GM12872 (cell line): ENCODE data around the gene TF.

Experiments used
- TF ChIP-seq, protein P1 (sequence below): IDR thresholded peaks from 3 replicates; pipeline ENCODE4 v1.5.1; 2011; ENCODE audit warnings: low read depth, mild to moderate bottlenecking, low read length, moderate library complexity; ENCODE audit not compliant: insufficient read depth

TF gene

DNA sequence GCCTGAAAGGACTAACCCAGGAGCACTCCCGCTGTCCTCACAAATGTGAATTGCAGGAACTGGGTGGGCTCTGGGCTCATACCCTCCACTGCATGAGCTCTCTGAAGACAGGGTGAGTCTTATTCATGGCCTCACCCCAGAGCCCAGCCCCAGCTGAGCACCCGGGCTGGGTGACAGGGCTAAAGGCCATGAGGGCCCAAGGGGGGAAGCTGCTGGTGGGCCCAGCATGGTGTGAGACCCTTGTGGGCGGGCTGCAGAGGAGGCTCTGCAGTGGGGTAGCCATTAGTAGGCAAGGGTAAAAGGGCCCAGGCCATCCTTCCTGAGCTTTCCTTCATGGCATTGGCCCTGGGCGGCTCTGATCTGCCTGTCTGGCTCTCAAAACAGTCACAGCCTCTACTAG, 89.8 kb downstream of the TF start:
- TF ChIP-seq, protein P1, sequence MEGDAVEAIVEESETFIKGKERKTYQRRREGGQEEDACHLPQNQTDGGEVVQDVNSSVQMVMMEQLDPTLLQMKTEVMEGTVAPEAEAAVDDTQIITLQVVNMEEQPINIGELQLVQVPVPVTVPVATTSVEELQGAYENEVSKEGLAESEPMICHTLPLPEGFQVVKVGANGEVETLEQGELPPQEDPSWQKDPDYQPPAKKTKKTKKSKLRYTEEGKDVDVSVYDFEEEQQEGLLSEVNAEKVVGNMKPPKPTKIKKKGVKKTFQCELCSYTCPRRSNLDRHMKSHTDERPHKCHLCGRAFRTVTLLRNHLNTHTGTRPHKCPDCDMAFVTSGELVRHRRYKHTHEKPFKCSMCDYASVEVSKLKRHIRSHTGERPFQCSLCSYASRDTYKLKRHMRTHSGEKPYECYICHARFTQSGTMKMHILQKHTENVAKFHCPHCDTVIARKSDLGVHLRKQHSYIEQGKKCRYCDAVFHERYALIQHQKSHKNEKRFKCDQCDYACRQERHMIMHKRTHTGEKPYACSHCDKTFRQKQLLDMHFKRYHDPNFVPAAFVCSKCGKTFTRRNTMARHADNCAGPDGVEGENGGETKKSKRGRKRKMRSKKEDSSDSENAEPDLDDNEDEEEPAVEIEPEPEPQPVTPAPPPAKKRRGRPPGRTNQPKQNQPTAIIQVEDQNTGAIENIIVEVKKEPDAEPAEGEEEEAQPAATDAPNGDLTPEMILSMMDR = no peak

DNA sequence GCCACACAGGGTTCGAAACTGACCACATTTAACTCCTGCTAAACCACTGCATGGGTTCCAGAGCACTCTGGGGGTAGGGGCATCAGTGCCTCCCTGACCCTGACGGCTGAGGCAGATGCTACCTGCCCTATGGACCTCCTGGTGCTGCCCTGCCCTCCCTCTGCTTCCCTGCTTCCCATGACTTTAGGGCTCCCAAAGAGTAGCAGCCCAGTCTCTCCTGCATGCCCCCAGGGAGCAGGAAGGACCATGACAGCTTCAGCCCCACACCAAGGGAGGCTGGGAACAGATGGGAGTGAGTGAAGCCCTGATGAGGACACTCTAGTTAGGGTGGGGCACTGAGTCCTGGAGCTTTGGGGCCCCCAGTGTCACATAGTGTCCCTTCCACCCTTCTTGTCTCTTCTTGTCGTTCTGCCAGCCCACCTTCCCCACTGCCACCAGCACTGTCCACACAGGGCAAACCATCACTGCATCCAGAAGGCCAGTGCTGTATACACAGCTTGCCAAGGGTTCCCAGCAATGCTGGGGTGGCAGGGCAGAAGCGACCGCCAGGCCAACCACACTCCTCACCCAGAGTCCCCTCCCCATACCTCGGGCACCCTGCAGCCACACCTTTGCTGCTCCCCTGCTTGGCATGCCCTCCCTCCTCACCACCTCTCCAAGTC, 90.4 kb downstream of the TF start:
- TF ChIP-seq, protein P1 = no peak

DNA sequence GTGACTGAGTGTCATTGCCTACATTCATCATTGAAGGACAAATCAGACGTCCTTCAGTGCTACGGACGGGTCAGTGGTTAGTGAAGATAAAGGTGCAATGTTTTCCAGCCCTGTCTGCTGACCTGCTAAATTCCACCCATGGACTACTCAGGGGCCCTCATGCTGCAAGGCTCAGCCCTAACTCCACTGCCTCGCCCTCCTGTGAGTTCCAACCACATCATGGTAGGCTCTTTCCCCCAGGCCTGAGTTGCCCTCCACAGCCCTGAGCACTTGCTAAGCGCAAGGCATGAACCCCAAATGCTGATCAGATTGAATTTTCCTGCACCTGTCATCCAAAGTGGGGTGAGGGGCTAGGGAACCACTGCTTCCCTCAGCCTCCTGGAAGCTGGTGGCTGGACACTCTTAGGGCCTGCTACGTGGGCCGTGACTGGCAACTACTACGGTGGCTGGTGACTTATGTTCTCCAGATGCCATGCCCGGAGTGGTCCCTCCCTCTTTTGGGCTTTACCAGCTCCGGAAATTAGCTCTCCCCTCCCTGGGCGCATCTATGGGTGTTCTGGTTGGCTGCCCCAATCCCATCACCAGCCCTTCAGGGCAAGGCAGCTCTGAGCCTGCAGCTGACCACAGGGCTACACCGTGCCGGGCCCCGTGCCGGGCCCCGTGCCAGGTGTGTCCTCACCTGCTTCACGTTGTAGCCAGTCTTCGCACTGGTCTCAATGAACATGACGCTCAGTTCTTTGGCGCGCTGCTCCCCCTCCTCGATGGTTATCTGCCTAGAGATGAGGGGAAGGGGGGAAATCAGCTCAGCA, 91.5 kb downstream of the TF start:
- TF ChIP-seq, protein P1 = no peak

DNA sequence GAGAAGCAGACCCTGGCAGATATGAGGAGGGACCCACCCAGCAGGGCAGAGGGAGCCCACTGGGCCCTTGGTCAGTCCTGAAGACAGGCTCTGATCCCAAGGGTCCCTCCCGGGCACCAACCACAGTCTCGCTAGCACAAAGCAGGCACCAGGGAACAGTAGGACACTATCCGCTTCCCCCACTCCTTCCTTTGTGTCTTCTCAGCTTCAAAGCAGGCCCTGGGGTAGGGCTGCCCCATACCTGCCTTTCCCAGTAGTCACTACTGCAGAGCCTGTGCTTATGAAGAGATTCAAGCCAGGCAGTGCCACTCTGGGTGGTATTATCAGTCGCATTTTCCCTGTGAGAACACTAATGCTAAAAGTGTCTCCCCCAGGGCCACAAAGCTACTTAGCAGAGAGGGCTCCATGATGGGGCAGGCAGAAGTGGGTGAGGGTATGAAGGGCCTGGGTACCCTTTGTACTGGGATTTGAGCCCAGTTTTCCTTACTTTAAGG, 92.2 kb downstream of the TF start:
- TF ChIP-seq, protein P1 = no peak

DNA sequence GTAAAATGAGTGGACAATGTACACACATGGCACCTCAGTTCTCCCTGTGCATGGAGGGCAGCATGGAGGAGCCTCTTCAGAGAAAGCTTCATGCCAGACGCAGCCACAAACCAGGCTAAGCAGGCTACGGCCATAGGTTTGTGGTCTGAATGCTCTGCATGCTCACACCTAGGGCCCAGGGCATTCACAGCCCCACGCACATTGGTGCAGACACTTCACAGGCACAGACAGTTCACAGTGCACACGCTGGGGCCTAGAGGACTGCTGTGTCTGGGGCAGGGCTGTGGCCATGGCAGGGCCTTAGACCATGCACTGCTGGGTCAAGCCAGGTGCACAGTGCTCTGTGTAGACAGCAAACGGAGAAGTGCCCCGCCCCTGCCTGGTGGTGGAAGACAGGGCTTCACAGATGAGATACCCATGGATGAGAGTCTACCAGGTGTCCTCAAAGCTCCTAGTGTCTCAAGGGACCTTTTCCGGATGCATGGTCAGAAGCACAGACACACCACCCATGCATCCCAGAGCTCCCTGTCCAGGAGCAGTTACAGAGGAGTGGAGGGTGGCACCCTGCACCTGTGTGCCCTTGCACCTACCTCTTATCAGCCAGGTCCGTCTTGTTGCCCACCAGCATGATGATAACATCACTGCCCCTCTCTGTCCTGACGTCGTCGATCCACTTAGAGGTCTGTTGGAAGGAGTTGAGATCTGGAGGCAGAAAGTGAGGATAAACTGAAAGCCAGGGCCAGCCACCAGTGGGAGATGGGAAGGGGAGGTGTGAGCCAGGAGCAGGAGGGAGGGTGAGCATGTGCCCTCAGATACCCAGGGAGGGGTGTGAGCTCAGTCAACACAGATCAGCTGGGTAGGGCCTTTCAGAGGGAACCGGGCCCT, 93.0 kb downstream of the TF start:
- TF ChIP-seq, protein P1 = no peak

DNA sequence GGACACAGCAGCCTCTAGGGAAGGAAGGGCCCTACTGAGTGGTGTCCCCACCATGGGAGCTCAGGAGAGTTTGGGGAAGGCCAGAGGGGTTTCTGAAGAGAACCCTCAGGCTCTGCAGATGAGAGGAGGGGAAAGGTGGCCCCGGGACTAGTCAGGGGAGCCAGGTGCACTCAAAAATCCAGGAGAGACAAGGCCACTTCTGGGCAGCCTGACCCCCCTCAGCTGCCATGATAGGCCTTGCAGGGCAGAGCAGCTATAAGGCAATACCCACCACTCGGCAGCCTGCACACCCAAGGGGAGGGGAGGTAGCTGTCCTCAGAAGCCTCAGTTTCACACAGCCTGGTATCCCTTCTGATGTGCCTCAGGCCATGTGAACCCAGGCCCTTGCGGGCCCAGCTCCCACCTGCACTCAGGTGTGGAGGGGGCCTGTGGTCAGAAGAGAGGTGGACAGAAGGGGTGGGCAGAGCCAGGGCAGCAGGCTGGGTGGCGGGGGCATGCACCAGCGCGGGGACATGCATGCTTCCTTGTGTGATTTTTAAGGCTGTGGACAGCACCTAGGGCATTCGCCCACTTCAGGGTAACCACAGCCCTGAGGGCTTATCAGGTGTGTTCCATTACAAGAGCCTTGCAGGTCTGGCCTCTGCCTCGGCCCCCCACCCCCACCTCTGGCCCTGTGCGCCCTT, 94.0 kb downstream of the TF start:
- TF ChIP-seq, protein P1 = no peak
